Kidney epithelial cell (primary cell): ENCODE measurements around the gene IL26. TPM values are rescaled to one million over a fixed set of nuclear protein-coding genes. Genes with fewer than 3 reads are reported as not detected.
A peak's percentile ranks its signal among the peaks of the same experiment; 100 is the strongest.

ENCODE experiments used
- DNase-seq: peaks from one replicate; pipeline ENCODE4 v3.0.0-alpha.2; 2010; ENCODE audit warnings: low read depth
- H3K27me3 ChIP-seq: 2 replicates; pipeline ENCODE4 v1.6.0; 2011; ENCODE audit warnings: low read length; ENCODE audit not compliant: control insufficient read depth, insufficient read depth
- H3K36me3 ChIP-seq: 2 replicates; pipeline ENCODE4 v1.5.1; 2011; ENCODE audit warnings: low read length; ENCODE audit not compliant: control insufficient read depth, insufficient read depth
- H3K4me3 ChIP-seq: 2 replicates; pipeline ENCODE4 v1.5.1; 2011; ENCODE audit warnings: low read depth, mild to moderate bottlenecking, control low read depth, low read length
- CTCF ChIP-seq: IDR thresholded peaks from 2 replicates; pipeline ENCODE4 v1.5.1; 2011; ENCODE audit warnings: mild to moderate bottlenecking, moderate library complexity, low read length, control low read depth, inconsistent platforms; ENCODE audit not compliant: insufficient read depth, poor library complexity, severe bottlenecking
- total RNA-seq: library from RNA; depleted of rRNA; stranded (reverse); fragments of >200 nt; gene quantifications from 2 replicates; pipeline ENCODE4 v1.2.3, GENCODE V29; 2015

IL26 gene
- total RNA-seq, 1 donor from 2014 or later, result not detected

- H3K4me3 ChIP-seq, result no peak overlapping the region
- no peak for DNase-seq
- TF ChIP-seq CTCF, result no peak
Measured at GRCh38 chr12:68163560-68164081, 62.0 kb downstream of the IL26 start.

GRCh38 chr12:68162374-68162773 lies 63.2 kb downstream of the IL26 start:
- TF ChIP-seq CTCF, result no peak
- no peak overlapping the region for H3K4me3 ChIP-seq
- H3K36me3 ChIP-seq, result no peaks in the 10 kb centered on the region
- DNase-seq, result peak; percentile 42
- no peaks in the 10 kb centered on the region for H3K27me3 ChIP-seq

More at GRCh38 chr12:68163560-68164081, 62.0 kb downstream of the IL26 start:
- H3K36me3 ChIP-seq, result no peaks in the 10 kb centered on the region
- H3K27me3 ChIP-seq, result no peaks in the 10 kb centered on the region

GRCh38 chr12:68159681-68160304 lies 65.8 kb downstream of the IL26 start, which contains the start of gene IFNG:
TSS of gene IFNG (minus strand) at chr12:68159740. CDS start at chr12:68159615, 125 bp downstream.
- H3K36me3 ChIP-seq, result no peaks in the 10 kb centered on the region
- H3K27me3 ChIP-seq, result no peaks in the 10 kb centered on the region
- TF ChIP-seq CTCF, result no peak
- no peak within 1 kb of the TSS for H3K4me3 ChIP-seq
- DNase-seq, result no peak

DNA sequence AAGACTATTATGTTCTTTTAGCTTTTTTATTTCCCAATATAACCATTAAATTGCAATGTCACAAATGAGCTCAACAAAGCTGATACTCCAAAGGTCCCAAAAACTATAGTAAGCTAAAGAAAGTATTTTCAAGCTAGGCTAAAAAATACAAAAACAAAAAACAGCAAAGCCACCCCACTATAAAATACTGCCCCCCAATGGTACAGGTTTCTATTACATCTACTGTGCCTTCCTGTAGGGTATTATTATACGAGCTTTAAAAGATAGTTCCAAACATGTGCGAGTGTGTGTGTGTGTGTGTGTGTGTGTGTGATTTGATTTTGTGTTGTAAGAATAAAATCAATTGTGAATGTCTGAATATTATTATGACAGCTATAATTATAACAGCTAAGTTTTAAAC lies 67.2 kb downstream of the IL26 start:
- TF ChIP-seq CTCF, result peak; percentile 33
- Histone ChIP-seq H3K27me3 (no peaks in the 10 kb centered on the region), H3K4me3 (no peak overlapping the region), H3K36me3 (no peaks in the 10 kb centered on the region)
- DNase-seq, result no peak

GRCh38 chr12:68157380-68157779 lies 68.2 kb downstream of the IL26 start:
- no peaks in the 10 kb centered on the region for H3K27me3 ChIP-seq
- DNase-seq, result no peak

More at GRCh38 chr12:68157380-68157779, 68.2 kb downstream of the IL26 start:
- Histone ChIP-seq H3K36me3 (no peaks in the 10 kb centered on the region), H3K4me3 (no peak overlapping the region)
- TF ChIP-seq CTCF, result no peak
